ENCODE measurements around the gene SYT11.
"Not testable (repeated sequence)": the region's sequence is repeated elsewhere in the genome, so short reads cannot be mapped to it uniquely, and the experiment has no call there.

The SYT11 gene, protein sequence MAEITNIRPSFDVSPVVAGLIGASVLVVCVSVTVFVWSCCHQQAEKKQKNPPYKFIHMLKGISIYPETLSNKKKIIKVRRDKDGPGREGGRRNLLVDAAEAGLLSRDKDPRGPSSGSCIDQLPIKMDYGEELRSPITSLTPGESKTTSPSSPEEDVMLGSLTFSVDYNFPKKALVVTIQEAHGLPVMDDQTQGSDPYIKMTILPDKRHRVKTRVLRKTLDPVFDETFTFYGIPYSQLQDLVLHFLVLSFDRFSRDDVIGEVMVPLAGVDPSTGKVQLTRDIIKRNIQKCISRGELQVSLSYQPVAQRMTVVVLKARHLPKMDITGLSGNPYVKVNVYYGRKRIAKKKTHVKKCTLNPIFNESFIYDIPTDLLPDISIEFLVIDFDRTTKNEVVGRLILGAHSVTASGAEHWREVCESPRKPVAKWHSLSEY

DNA sequence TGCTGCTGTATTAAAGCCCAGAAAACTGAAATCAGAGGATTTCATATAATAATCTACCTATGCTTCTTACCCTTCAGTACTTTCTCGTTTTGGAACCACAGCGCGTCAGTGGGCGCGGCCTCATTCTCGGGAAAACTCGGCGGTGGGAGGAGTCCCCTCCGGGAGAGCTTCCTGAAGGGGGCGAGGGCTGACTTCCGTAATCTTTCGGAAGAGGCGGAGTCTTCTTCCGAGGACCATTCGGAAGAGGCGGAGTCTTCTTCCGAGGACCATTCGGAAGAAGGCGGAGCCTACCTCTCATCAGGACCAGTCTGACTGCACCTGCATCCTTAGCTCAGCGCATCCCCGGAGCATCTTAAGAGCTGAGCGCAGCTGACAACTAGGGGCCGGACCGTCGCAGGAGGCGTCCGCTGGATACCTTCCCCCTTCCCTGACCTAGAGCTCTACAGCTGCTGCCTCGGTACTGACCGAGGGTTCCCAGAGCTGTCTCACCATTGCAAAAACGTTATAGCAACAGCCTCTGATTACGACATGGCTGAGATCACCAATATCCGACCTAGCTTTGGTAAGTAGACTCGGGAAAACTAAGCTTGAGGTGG, at the start of gene SYT11:
Gene SYT11, plus strand, starts transcription at position 334 of the 596 bp plus-strand sequence. Its CDS starts 195 bp downstream, at position 529.
- DNase-seq: peak; percentile 96

DNA sequence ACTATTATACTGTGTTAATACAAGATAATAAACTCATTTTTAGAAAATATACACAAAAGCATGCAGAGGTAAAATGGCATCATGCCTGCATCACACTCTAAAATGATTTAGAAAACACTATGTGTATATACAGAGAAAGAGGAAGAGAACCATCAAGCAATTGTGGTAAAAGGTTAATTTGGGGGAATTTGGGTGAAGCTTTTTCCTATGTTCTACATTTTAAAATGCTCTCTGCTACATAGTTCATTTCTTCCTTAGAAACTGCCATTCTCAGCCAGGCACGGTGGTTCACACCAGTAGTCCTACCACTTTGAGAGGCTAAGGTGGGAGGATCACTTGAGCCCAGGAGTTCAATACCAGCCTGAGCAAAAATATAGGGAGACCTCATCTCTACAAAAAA, 46.5 kb upstream of the SYT11 start:
- DNase-seq: no peak

GRCh38 chr1:155813672-155814071, 45.7 kb upstream of the SYT11 start:
- no peak for DNase-seq

DNA sequence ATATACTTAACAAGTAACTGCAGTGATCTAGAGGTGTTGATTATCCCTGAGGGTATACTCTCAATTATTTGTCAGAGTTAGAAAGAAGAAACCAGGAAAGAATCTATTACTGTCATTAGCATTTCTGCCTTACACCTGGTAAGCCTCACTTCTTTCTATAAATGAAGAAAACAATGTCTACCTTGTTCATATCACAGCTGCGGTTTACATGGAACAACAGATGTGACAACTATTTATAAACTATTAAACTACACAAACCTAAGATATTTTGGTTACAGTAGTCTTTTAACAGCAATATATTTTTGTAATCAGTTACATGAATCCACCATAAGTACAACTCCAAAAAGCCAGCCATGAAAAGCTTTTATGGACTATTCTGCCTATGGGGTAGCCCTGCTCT, 43.0 kb upstream of the SYT11 start:
- no peak for DNase-seq

GRCh38 chr1:155827450-155827849, 31.9 kb upstream of the SYT11 start:
- DNase-seq: peak; percentile 26

DNA sequence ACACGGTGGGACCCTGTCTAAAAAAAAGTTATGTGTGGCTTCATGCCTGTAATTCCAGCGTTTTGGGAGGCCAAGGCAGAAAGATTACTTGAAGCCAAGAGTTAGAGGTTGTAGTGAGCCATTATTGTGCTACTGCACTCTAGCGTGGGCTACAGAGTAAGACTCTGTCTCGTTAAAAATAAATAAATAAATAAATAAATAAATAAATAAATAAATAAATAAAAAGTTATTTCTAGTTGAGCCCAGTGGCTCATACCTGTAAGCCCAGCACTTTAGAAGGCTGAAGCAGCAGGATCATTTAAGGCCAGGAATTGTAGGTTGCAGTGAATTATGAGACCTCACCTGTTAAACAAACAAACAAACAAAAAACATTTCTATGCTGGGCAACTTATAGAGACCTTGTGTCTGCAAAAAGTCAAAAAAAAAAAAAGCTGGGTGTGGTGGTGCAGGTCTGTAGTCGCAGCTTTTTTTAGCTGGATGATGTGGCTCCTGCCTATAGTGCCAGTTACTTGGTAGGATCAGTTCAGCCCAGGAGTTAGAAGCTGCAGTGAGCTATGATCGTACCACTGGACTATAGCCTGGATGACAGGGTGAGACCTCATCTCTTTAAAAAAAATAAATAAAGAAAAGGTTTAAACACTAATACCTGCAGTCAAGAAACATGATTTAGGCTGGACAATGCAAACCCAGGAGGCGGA, 27.9 kb upstream of the SYT11 start:
- DNase-seq: no peak

- DNase-seq: no peak
Measured at GRCh38 chr1:155833665-155834295, 25.6 kb upstream of the SYT11 start.

DNA sequence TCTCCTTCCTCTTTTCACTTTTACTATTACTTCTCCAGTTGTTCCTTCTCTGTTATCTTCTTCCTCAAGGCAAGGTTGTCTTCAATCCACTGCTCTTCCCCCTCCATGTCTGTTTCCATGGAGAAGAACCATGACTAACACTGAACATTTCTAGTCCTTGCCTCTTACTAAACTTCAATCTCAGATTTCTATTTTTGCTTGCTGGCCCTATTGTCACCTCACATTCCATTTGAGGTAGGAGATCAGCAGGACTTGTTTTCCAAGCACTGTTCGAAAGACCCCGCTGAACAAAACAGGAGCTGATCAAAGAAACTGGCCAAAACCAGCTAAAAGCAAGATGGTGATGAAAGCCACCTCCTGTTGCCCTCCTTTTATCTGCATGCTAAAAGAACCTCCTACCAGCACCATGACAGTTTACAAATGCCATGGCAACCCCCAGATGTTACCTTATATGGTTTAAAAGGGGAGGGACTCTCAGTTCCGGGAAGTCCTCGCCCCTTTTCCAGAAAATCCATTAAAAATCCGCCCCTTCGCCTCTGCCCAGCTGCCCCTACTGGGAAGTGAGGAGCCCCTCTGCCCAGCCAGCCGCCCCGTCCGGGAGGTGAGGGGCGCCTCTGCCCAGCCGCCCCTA, 25.0 kb upstream of the SYT11 start:
- DNase-seq: peak; percentile 32

GRCh38 chr1:155834927-155835399, 24.4 kb upstream of the SYT11 start:
- not testable (repeated sequence) for DNase-seq

- DNase-seq: no peak
Measured at GRCh38 chr1:155835548-155835947, 23.8 kb upstream of the SYT11 start.

DNA sequence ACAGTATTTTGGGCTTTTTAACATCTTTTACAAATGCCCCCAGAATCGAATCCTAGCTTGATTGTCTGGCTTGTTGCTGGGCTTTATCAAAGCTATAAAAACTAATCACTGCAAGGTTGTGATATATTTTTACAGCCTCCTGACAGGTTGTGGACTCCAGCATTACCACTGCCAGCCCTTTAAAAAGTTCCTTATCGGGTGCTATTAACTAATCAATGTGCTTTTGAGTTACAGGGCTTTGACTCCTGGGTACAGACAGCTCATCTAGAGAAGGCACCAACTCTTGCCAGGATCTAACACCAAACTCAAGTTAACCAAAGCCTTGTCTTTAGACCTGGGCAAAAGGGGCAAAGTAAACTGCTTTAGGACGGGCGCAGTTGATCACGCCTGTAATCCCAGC, 19.0 kb upstream of the SYT11 start:
- no peak for DNase-seq

GRCh38 chr1:155844860-155845421, 14.4 kb upstream of the SYT11 start:
- no peak for DNase-seq

GRCh38 chr1:155847823-155848529, 11.4 kb upstream of the SYT11 start:
- DNase-seq: no peak

- no peak for DNase-seq
Measured at GRCh38 chr1:155850345-155850744, 9.0 kb upstream of the SYT11 start.

- DNase-seq: no peak
Measured at GRCh38 chr1:155856257-155856974, 3.0 kb upstream of the SYT11 start.

DNA sequence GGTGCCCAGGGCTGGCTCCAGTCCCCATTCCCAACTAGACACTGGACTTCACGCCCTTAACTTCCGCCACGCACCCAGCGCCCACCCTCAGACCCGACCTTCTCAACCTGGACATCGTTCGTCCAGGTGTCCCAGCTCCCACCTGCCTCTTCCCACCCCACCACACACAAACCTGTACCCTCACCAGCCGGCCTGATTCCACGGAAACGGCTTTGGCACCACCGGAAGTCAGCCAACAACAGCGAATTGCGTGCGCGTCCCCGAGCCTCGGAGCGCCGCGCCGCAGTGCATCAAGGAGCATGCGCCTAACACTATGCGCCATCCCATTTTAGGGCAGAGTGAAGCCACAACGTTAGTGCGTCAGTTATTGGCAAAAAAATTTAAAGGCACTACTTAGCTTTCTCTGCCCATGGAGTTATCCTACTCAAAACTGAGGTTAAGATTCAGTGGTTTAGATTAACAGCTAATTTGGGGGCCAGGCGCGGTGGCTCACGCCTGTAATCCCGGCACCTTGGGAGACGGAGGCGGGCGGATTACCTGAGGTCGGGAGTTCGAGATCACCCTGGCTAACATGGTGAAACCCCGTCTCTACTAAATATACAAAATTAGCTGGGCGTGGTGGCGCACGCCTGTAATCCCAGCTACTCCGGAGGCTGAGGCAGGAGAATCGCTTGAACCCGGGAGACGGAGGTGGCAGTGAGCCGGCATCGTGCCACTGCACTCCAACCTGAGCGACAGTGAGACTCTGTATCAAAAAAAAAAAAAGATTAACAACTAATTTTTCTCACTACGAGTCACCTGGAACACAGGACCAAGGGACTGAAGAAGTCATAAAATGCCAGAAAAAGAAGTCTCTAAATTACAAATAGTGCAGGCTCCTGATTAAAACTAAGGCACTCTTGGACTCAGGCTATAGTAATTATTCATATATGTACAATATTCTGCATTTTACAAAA, 2.1 kb upstream of the SYT11 start, which contains the start of gene GON4L:
Gene GON4L, minus strand, starts transcription at position 240 of the 956 bp plus-strand sequence. CDS start 3,434 bp downstream, outside the sequence.
- peak; percentile 91 for DNase-seq

GRCh38 chr1:155858800-155859233, 550 bp upstream of the SYT11 start:
- DNase-seq: peak; percentile 71

DNA sequence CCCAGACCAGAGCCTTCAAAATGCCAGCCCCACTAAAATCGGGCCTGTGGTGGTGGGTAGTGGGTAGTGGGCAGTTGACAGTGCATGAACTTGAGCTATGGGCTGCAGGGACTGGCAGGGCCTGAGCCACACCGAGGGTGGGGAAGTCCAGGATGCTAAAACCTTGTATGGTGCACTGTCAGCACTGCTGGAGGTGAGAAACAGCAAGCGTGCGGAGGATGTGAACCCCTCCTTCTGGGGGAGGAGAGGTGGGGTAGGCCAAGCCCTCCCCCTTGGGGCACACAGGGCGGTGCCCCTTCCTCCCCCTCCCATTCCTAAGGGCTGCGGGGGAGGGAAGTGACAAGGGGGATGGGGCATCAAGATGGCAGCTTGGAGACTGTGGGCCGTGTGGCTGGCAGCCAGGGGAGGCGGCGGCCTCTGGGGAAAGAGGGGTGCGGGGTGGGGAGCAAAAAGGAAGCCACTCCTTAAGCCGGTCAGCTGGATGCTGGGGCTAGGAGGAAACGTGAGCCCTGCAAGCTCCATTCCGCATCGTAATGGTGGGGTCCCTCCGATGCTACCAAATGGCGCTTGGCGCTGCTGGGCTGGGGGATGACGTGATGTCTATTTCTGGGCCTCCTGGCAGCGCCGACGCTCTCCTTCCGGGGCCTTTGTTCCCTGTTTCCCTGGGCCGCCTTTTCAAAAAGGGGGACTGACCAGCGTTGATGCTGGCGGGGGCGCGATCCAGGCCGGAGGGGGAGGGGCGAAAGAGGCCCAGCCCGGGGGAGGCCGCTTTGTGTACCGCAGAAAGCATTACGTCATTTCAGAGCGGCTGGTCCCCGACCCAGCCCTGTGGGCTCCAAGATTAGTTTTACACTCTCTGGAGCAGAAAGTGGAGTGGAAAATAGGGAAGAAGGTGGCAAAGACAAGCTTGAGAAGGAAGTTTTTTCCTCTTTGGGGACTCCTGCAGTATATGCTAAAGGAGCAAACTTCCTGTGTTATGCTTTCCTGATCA, 809 bp downstream of the SYT11 start:
- peak; percentile 80 for DNase-seq

Measured in activated CD8-positive, alpha-beta memory T cell treated with anti-CD3 and anti-CD28 coated beads for 24 hours (primary cell).